DND-41 (cell line): ENCODE data around the gene C1orf21.

Experiments
- ATAC-seq: fragments of 200-7000 bp; cut with Tn5 transposase; 3 replicates; pipeline ENCODE4 v1.9.1; 2021; ENCODE audit warnings: low read depth; ENCODE audit not compliant: insufficient read depth
- DNase-seq: peaks from one replicate; pipeline ENCODE4 v3.0.0-alpha.2; 2020
- H2AFZ ChIP-seq: 2 replicates; pipeline ENCODE4 v1.6.0; 2012; ENCODE audit warnings: low read depth, low read length
- H3K27ac ChIP-seq: 2 replicates; pipeline ENCODE4 v1.5.1; 2012; ENCODE audit warnings: low read length, inconsistent platforms
- H3K27me3 ChIP-seq: fragments of 200-600 bp; sonication (generic); 2 replicates; pipeline ENCODE4 v1.6.0; 2012; ENCODE audit warnings: low read length, mild to moderate bottlenecking, inconsistent platforms; ENCODE audit not compliant: insufficient read depth, poor library complexity
- H3K36me3 ChIP-seq: 2 replicates; pipeline ENCODE4 v1.5.1; 2012; ENCODE audit warnings: low read length, inconsistent platforms; ENCODE audit not compliant: insufficient read depth
- H3K4me1 ChIP-seq: 2 replicates; pipeline ENCODE4 v1.5.1; 2012; ENCODE audit warnings: mild to moderate bottlenecking, low read length; ENCODE audit not compliant: insufficient read depth
- H3K4me2 ChIP-seq: 2 replicates; pipeline ENCODE4 v1.6.0; 2012; ENCODE audit warnings: mild to moderate bottlenecking, moderate library complexity, low read length, inconsistent platforms; ENCODE audit not compliant: insufficient read depth
- H3K4me3 ChIP-seq, 2 experiments: fragments of 200-600 bp in 1 of 2; shearing (Covaris generic) in 1 of 2; 2 replicates each; pipeline ENCODE4 v1.5.1; 2012 to 2016; ENCODE audit warnings: inconsistent platforms in 2 of 2, low read length in 2 of 2, mild to moderate bottlenecking in 2 of 2, low read depth in 1 of 2, moderate library complexity in 1 of 2
- H3K79me2 ChIP-seq: 2 replicates; pipeline ENCODE4 v1.6.0; 2012; ENCODE audit warnings: low read length, inconsistent platforms; ENCODE audit not compliant: insufficient read depth
- H3K9ac ChIP-seq: 2 replicates; pipeline ENCODE4 v1.6.0; 2012; ENCODE audit warnings: low read depth, mild to moderate bottlenecking, inconsistent platforms, low read length, moderate library complexity
- H3K9me3 ChIP-seq: 2 replicates; pipeline ENCODE4 v1.5.1; 2012; ENCODE audit warnings: low read length, moderate library complexity, mild to moderate bottlenecking, inconsistent platforms; ENCODE audit not compliant: insufficient read depth, severe bottlenecking
- H4K20me1 ChIP-seq: 2 replicates; pipeline ENCODE4 v1.6.0; 2012; ENCODE audit warnings: low read length; ENCODE audit not compliant: insufficient read depth
- CTCF ChIP-seq: IDR thresholded peaks from 2 replicates; pipeline ENCODE4 v1.5.1; 2012; ENCODE audit warnings: borderline replicate concordance, low read length, moderate library complexity, mild to moderate bottlenecking; ENCODE audit not compliant: poor library complexity, severe bottlenecking; ENCODE audit errors: extremely low read depth
- EZH2 ChIP-seq: IDR thresholded peaks from 3 replicates; pipeline ENCODE4 v1.6.1; 2012; ENCODE audit warnings: borderline replicate concordance, low read depth, mild to moderate bottlenecking, moderate library complexity, low read length, inconsistent platforms; ENCODE audit not compliant: severe bottlenecking

C1orf21 gene

GRCh38 chr1:184404727-184405027 lies 17.8 kb downstream of the C1orf21 start:
- DNase-seq (no peak), ATAC-seq (no peak)
- no peak overlapping the region for H3K9ac ChIP-seq
- no peak for TF ChIP-seq EZH2
- TF ChIP-seq CTCF, result no peak
- no peak overlapping the region for H2AFZ ChIP-seq
- H3K4me2 ChIP-seq, result no peak overlapping the region
- no peaks in the 10 kb centered on the region for H3K27me3 ChIP-seq
- H3K79me2 ChIP-seq, result no peaks in the 10 kb centered on the region
- no peak overlapping the region for H3K27ac ChIP-seq
- H3K4me3 ChIP-seq, result no peak overlapping the region
- no peaks in the 10 kb centered on the region for H3K36me3 ChIP-seq
- no peaks in the 10 kb centered on the region for H3K9me3 ChIP-seq
- H3K4me1 ChIP-seq, result no peaks in the 10 kb centered on the region
- H4K20me1 ChIP-seq, result no peaks in the 10 kb centered on the region; the same call in 1 of the 2 replicates

GRCh38 chr1:184405094-184405800 lies 18.4 kb downstream of the C1orf21 start:
- Histone ChIP-seq H3K9ac (no peak overlapping the region), H3K27me3 (no peaks in the 10 kb centered on the region), H3K27ac (no peak overlapping the region), H3K36me3 (no peaks in the 10 kb centered on the region), H2AFZ (no peak overlapping the region), H3K4me1 (no peaks in the 10 kb centered on the region), H3K9me3 (no peaks in the 10 kb centered on the region), H3K4me2 (no peak overlapping the region), H3K79me2 (no peaks in the 10 kb centered on the region), H4K20me1 (no peaks in the 10 kb centered on the region; the same call in 1 of the 2 replicates), H3K4me3 (no peak overlapping the region)
- TF ChIP-seq EZH2, result no peak
- no peak for TF ChIP-seq CTCF
- DNase-seq, result no peak
- ATAC-seq, result no peak

GRCh38 chr1:184405801-184406142 lies 18.9 kb downstream of the C1orf21 start:
- Histone ChIP-seq H2AFZ (no peak overlapping the region), H3K9me3 (no peaks in the 10 kb centered on the region), H3K4me2 (no peak overlapping the region), H3K27ac (no peak overlapping the region), H3K27me3 (no peaks in the 10 kb centered on the region), H3K36me3 (no peaks in the 10 kb centered on the region), H3K9ac (no peak overlapping the region), H3K79me2 (no peaks in the 10 kb centered on the region), H3K4me3 (no peak overlapping the region), H4K20me1 (no peaks in the 10 kb centered on the region; the same call in 1 of the 2 replicates), H3K4me1 (no peaks in the 10 kb centered on the region)
- DNase-seq (no peak), ATAC-seq (no peak)
- TF ChIP-seq EZH2 (no peak), CTCF (no peak)

GRCh38 chr1:184406479-184406878 lies 19.6 kb downstream of the C1orf21 start:
- ATAC-seq (no peak), DNase-seq (no peak)
- Histone ChIP-seq H3K4me2 (no peak overlapping the region), H4K20me1 (no peaks in the 10 kb centered on the region; the same call in 1 of the 2 replicates), H3K27me3 (no peaks in the 10 kb centered on the region), H3K79me2 (no peaks in the 10 kb centered on the region), H2AFZ (no peak overlapping the region), H3K27ac (no peak overlapping the region), H3K4me3 (no peak overlapping the region), H3K9me3 (no peaks in the 10 kb centered on the region), H3K9ac (no peak overlapping the region), H3K4me1 (no peaks in the 10 kb centered on the region), H3K36me3 (no peaks in the 10 kb centered on the region)
- TF ChIP-seq EZH2, result no peak
- TF ChIP-seq CTCF, result no peak
